ENCODE data around the gene TSC2.

DNA sequence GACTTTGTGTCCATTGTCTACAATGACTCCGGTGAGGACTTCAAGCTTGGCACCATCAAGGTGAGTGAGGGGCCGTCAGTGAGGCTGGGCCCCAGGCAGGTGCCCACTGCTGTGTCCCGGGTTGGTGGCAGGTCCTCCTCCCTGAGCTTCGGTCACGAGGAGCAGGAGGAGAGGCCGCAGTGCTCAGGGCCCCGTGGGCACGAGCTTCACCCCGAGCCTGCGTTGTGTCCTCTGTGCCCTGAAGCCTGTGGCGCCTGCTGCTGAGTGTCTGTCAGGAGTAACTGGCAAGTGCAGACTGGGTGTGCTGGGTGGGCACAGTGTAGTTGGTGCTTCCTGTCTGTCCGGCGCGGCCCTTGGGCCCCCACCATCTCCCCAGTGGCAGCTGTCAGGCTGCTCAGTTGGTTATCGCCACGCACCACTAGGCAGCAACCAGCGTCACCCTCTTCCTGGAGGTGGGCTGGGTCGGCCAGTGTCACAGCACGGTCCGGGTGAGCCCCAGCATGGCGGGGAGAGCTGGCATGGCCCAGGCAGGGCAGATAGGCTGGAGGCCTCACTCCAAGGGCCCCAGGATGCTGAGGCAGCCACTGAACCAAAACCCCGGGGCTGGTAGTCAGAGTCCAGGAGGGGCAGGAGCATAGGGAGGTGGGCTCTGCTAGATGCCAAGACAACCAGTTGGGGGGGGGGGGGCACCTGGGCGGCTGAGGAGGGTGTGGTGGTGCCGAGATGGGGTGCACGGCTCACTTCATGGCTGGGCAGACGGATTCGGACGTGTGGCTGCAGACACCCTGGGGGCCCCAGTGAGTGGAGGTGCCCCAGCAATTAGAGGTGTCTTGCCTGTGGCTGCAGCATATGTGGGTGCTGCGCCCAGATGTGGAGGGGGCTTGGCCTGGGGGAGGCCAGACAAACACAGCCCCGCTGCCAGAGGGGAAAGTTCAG lies 39.3 kb downstream of the TSC2 start:
- TF ChIP-seq, protein P1, sequence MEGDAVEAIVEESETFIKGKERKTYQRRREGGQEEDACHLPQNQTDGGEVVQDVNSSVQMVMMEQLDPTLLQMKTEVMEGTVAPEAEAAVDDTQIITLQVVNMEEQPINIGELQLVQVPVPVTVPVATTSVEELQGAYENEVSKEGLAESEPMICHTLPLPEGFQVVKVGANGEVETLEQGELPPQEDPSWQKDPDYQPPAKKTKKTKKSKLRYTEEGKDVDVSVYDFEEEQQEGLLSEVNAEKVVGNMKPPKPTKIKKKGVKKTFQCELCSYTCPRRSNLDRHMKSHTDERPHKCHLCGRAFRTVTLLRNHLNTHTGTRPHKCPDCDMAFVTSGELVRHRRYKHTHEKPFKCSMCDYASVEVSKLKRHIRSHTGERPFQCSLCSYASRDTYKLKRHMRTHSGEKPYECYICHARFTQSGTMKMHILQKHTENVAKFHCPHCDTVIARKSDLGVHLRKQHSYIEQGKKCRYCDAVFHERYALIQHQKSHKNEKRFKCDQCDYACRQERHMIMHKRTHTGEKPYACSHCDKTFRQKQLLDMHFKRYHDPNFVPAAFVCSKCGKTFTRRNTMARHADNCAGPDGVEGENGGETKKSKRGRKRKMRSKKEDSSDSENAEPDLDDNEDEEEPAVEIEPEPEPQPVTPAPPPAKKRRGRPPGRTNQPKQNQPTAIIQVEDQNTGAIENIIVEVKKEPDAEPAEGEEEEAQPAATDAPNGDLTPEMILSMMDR (IDR thresholded peaks at IDR 0.05) = no peak
- TF ChIP-seq POLR2A (IDR thresholded peaks at IDR 0.05) = no peak
